H1 (cell line): Measurements from ENCODE around the gene GZMM. TPM values are rescaled to one million over a fixed set of nuclear protein-coding genes. Genes with fewer than 3 reads are reported as not detected.

Experiments used
- CTCF ChIA-PET: fragments of 300-600 bp; sonication (Branson Sonifier 250); formaldehyde crosslinking; loops from one replicate; lab custom pipeline; 2021; ENCODE audit not compliant: partially characterized antibody; lab: Charles Lee
- POLR2A ChIA-PET: fragments of 300-600 bp; sonication (Branson Sonifier 250); formaldehyde crosslinking; loops from one replicate; lab custom pipeline; 2021; ENCODE audit warnings: inconsistent platforms; ENCODE audit not compliant: partially characterized antibody; lab: Charles Lee
- DNase-seq, 2 experiments: peaks; one replicate each; pipeline versions ENCODE4 v3.0.0 to v3.0.0-alpha.2; 2010 to 2022; ENCODE audit warnings: low spot score in 2 of 2, low read depth in 1 of 2, mixed read lengths in 1 of 2
- FAIRE-seq: peaks from 2 replicates; lab custom pipeline; 2011; peaks lifted over from hg19 to GRCh38; lab: Jason Lieb, UNC
- H2AFZ ChIP-seq: 2 replicates; pipeline ENCODE4 v1.8.1; 2012; ENCODE audit warnings: low read length, inconsistent platforms
- H2AK5ac ChIP-seq: 2 replicates; pipeline ENCODE4 v1.6.1; 2013; ENCODE audit warnings: low read depth, low read length
- H2BK120ac ChIP-seq: replicated peaks from 2 replicates; pipeline ENCODE3; 2013; ENCODE audit warnings: low read depth, low read length, inconsistent platforms
- H2BK12ac ChIP-seq: 2 replicates; pipeline ENCODE4 v1.6.1; 2013; ENCODE audit warnings: low read depth, low read length
- H2BK15ac ChIP-seq: 2 replicates; pipeline ENCODE4 v1.6.1; 2013; ENCODE audit warnings: low read length
- H2BK20ac ChIP-seq: 2 replicates; pipeline ENCODE4 v1.6.1; 2013; ENCODE audit warnings: low read length
- H2BK5ac ChIP-seq: 2 replicates; pipeline ENCODE4 v1.6.1; 2013; ENCODE audit warnings: low read depth, low read length
- H3K14ac ChIP-seq: 2 replicates; pipeline ENCODE4 v1.6.1; 2013; ENCODE audit warnings: inconsistent platforms; ENCODE audit not compliant: insufficient read length
- H3K18ac ChIP-seq: 2 replicates; pipeline ENCODE4 v1.6.1; 2013; ENCODE audit warnings: low read length; ENCODE audit errors: extremely low read depth
- H3K23ac ChIP-seq: 2 replicates; pipeline ENCODE4 v1.6.1; 2013; ENCODE audit warnings: inconsistent platforms; ENCODE audit not compliant: insufficient read length
- H3K23me2 ChIP-seq: 2 replicates; pipeline ENCODE4 v1.6.1; 2013; ENCODE audit warnings: low read depth, low read length
- H3K27ac ChIP-seq: 2 replicates; pipeline ENCODE4 v1.6.1; 2011; ENCODE audit warnings: low read depth, low read length, inconsistent platforms
- H3K27me3 ChIP-seq, 4 experiments: replicated peaks in 1 of 4; 1 replicate in 1 of 4; 2 replicates in 3 of 4; pipeline versions ENCODE4 v1.6.1 to v1.8.1; 2011 to 2013; ENCODE audit warnings: low read length in 3 of 4, mild to moderate bottlenecking in 3 of 4, inconsistent platforms in 2 of 4, mixed read lengths in 2 of 4, moderate library complexity in 1 of 4; ENCODE audit not compliant: control insufficient read depth in 3 of 4, insufficient read depth in 3 of 4; ENCODE audit errors: extremely low read depth in 1 of 4
- H3K36me3 ChIP-seq, 4 experiments: 2 replicates each; pipeline versions ENCODE4 v1.6.1 to v1.8.1; 2011 to 2013; ENCODE audit warnings: mild to moderate bottlenecking in 4 of 4, low read length in 3 of 4, moderate library complexity in 2 of 4, control low read depth in 1 of 4, inconsistent platforms in 1 of 4; ENCODE audit not compliant: insufficient read depth in 4 of 4, control insufficient read depth in 2 of 4
- H3K4ac ChIP-seq: replicated peaks from 2 replicates; pipeline ENCODE3; 2013; ENCODE audit warnings: low read length, low read depth, mixed read lengths, inconsistent platforms; ENCODE audit not compliant: insufficient read length
- H3K4me1 ChIP-seq, 4 experiments: replicated peaks in 1 of 4; 1 replicate in 1 of 4; 2 replicates in 3 of 4; pipeline versions ENCODE4 v1.6.1 to v1.8.1; 2011 to 2013; ENCODE audit warnings: low read length in 3 of 4, inconsistent platforms in 2 of 4, mixed read lengths in 1 of 4; ENCODE audit not compliant: insufficient read depth in 4 of 4, control insufficient read depth in 3 of 4
- H3K4me2 ChIP-seq, 2 experiments: 2 replicates each; pipeline versions ENCODE4 v1.6.1 to v1.8.1; 2011 to 2013; ENCODE audit warnings: low read depth in 2 of 2, low read length in 2 of 2, control low read depth in 1 of 2, inconsistent platforms in 1 of 2, mild to moderate bottlenecking in 1 of 2; ENCODE audit not compliant: insufficient read depth in 1 of 2
- H3K4me3 ChIP-seq, 4 experiments: fragments of 200-600, 300-600 bp in 1 of 4; sonication (generic), shearing (Covaris generic), sonication (Bioruptor Twin) in 1 of 4; 2 replicates each; pipeline versions ENCODE4 v1.5.1 to v1.8.1; 2011 to 2016; ENCODE audit warnings: low read length in 4 of 4, low read depth in 3 of 4, control low read depth in 2 of 4, inconsistent platforms in 2 of 4, mild to moderate bottlenecking in 2 of 4, mixed read lengths in 1 of 4, moderate library complexity in 1 of 4; ENCODE audit not compliant: insufficient read depth in 2 of 4; ENCODE audit errors: extremely low read depth in 1 of 4
- H3K56ac ChIP-seq: replicated peaks from 2 replicates; pipeline ENCODE3; 2013; ENCODE audit warnings: low read depth, mild to moderate bottlenecking, mixed read lengths, low read length, inconsistent platforms; ENCODE audit not compliant: insufficient read length
- H3K79me1 ChIP-seq: 2 replicates; pipeline ENCODE4 v1.6.1; 2013; ENCODE audit warnings: low read depth, low read length, control low read depth
- H3K79me2 ChIP-seq, 2 experiments: 2 replicates each; pipeline versions ENCODE4 v1.6.1 to v1.8.1; 2012 to 2013; ENCODE audit warnings: low read length in 2 of 2, mild to moderate bottlenecking in 2 of 2, inconsistent platforms in 1 of 2; ENCODE audit not compliant: insufficient read depth in 2 of 2, control insufficient read depth in 1 of 2
- H3K9ac ChIP-seq, 4 experiments: replicated peaks in 1 of 4; 1 replicate in 1 of 4; 2 replicates in 3 of 4; pipeline versions ENCODE4 v1.6.1 to v1.8.1; 2011 to 2013; ENCODE audit warnings: low read depth in 3 of 4, low read length in 3 of 4, control low read depth in 2 of 4, mild to moderate bottlenecking in 2 of 4, moderate library complexity in 2 of 4, inconsistent platforms in 1 of 4; ENCODE audit errors: extremely low read depth in 1 of 4
- H3K9me3 ChIP-seq, 2 experiments: 2 replicates each; pipeline versions ENCODE4 v1.6.1 to v1.8.1; 2012 to 2013; ENCODE audit warnings: mild to moderate bottlenecking in 2 of 2, moderate library complexity in 2 of 2, control low read depth in 1 of 2, inconsistent platforms in 1 of 2, low read depth in 1 of 2, low read length in 1 of 2, mixed read lengths in 1 of 2; ENCODE audit not compliant: insufficient read depth in 2 of 2
- H4K20me1 ChIP-seq, 2 experiments: replicated peaks in 1 of 2; 2 replicates each; pipeline versions ENCODE3 to v1.8.1; 2011 to 2013; ENCODE audit warnings: inconsistent platforms in 2 of 2, low read length in 2 of 2, mild to moderate bottlenecking in 1 of 2; ENCODE audit not compliant: insufficient read depth in 2 of 2, control insufficient read depth in 1 of 2
- H4K5ac ChIP-seq: 2 replicates; pipeline ENCODE4 v1.6.1; 2013; ENCODE audit warnings: low read length, low read depth, mixed read lengths, inconsistent platforms; ENCODE audit not compliant: insufficient read length
- H4K8ac ChIP-seq: 2 replicates; pipeline ENCODE4 v1.8.0; 2013; ENCODE audit warnings: mild to moderate bottlenecking, moderate library complexity, low read length, inconsistent platforms; ENCODE audit not compliant: insufficient read depth; ENCODE audit errors: extremely low read depth
- H4K91ac ChIP-seq: replicated peaks from 2 replicates; pipeline ENCODE3; 2013; ENCODE audit warnings: low read length, mixed read lengths, inconsistent platforms; ENCODE audit not compliant: insufficient read length
- ATF3 ChIP-seq: IDR thresholded peaks from 2 replicates; pipeline ENCODE4 v1.6.1; 2011; ENCODE audit warnings: low read depth, mild to moderate bottlenecking, low read length; ENCODE audit not compliant: insufficient read depth
- CBX8 ChIP-seq: fragments of 300-800, 300-1000 bp; sonication (generic); IDR thresholded peaks from 2 replicates; pipeline ENCODE4 v1.7.1; 2016; ENCODE audit warnings: low read depth, low read length, borderline replicate concordance
- CEBPB ChIP-seq: IDR thresholded peaks from 2 replicates; pipeline ENCODE4 v1.6.1; 2012; ENCODE audit warnings: low read depth, low read length
- CHD2 ChIP-seq: IDR thresholded peaks from 2 replicates; pipeline ENCODE4 v1.6.1; 2012; ENCODE audit warnings: low read length, improper control_type of control experiment
- EGR1 ChIP-seq: IDR thresholded peaks from 2 replicates; pipeline ENCODE4 v1.6.1; 2011; ENCODE audit warnings: low read depth, low read length, borderline replicate concordance
- EZH2 ChIP-seq: fragments of 200-600 bp; sonication (generic); IDR thresholded peaks from 2 replicates; pipeline ENCODE4 v1.7.1; 2012; ENCODE audit warnings: low read depth, mild to moderate bottlenecking, moderate library complexity, low read length, inconsistent platforms; ENCODE audit not compliant: severe bottlenecking
- GTF2F1 ChIP-seq: IDR thresholded peaks from 2 replicates; pipeline ENCODE4 v1.6.1; 2012; ENCODE audit warnings: low read depth, low read length, improper control_type of control experiment, borderline replicate concordance
- MAFK ChIP-seq: IDR thresholded peaks from 2 replicates; pipeline ENCODE4 v1.6.1; 2012; ENCODE audit warnings: low read depth, mild to moderate bottlenecking, improper control_type of control experiment, low read length
- NRF1 ChIP-seq: IDR thresholded peaks from 2 replicates; pipeline ENCODE4 v1.6.1; 2011; ENCODE audit warnings: mild to moderate bottlenecking, low read depth, low read length, improper control_type of control experiment
- PHF8 ChIP-seq: fragments of 200-600 bp; sonication (generic); conservative IDR thresholded peaks from 2 replicates; pipeline ENCODE4 v1.7.1; 2012; ENCODE audit warnings: low read depth, mild to moderate bottlenecking, inconsistent platforms, low read length, moderate library complexity
- POLR2AphosphoS5 ChIP-seq: IDR thresholded peaks from 2 replicates; pipeline ENCODE4 v1.6.1; 2011; ENCODE audit warnings: low read depth, low read length
- SUZ12 ChIP-seq: fragments of 200-600 bp; sonication (generic); IDR thresholded peaks from 2 replicates; pipeline ENCODE4 v1.6.1; 2012; ENCODE audit warnings: mild to moderate bottlenecking, inconsistent platforms, low read length, moderate library complexity, mixed read lengths
- WGBS, 2 experiments: shearing (Covaris generic) in 1 of 2; methylation state at CpG; one replicate each; pipeline versions ENCODE4 v1.1.6 to v1.1.7; 2013 to 2015; ENCODE audit warnings: low lambda C conversion rate in 2 of 2, mixed read lengths in 2 of 2, inconsistent platforms in 1 of 2, low coverage in 1 of 2, missing lambda C conversion rate in 1 of 2; ENCODE audit not compliant: insufficient replicate concordance in 2 of 2, insufficient coverage in 1 of 2, insufficient read length in 1 of 2; ENCODE audit errors: extremely low coverage in 1 of 2, missing lambda C conversion rate in 1 of 2; 5-methylcytosine and 5-hydroxymethylcytosine counted together
- polyA plus RNA-seq, 7 experiments: library from polyadenylated mRNA; depleted of rRNA in 3 of 7; stranded (reverse) in 5 of 7; unstranded in 2 of 7; fragments of >200 nt in 5 of 7; fragments of 200-250 nt in 2 of 7; gene quantifications; 1 replicate in 5 of 7; 2 replicates in 1 of 7; 4 replicates in 1 of 7; pipeline versions ENCODE4 v1.2.1 to v1.2.3, GENCODE V29; 2011 to 2013; ENCODE audit warnings: missing spikeins in 2 of 7, mixed read lengths in 2 of 7
- total RNA-seq: library from RNA; stranded (reverse); fragmentation: NEBNext Ultra II Directional; extraction: Animal tissue kit (Norgen Biotek cat#: 25700); gene quantifications from 2 replicates; pipeline ENCODE4 v1.2.1, GENCODE V29; 2021

Gene GZMM
- total and polyA plus RNA-seq, 2 of the 8 experiments (the other 6 are each of a cell fraction or from before 2014, with no cell fraction given): 0.09 to 0.32 TPM

DNA sequence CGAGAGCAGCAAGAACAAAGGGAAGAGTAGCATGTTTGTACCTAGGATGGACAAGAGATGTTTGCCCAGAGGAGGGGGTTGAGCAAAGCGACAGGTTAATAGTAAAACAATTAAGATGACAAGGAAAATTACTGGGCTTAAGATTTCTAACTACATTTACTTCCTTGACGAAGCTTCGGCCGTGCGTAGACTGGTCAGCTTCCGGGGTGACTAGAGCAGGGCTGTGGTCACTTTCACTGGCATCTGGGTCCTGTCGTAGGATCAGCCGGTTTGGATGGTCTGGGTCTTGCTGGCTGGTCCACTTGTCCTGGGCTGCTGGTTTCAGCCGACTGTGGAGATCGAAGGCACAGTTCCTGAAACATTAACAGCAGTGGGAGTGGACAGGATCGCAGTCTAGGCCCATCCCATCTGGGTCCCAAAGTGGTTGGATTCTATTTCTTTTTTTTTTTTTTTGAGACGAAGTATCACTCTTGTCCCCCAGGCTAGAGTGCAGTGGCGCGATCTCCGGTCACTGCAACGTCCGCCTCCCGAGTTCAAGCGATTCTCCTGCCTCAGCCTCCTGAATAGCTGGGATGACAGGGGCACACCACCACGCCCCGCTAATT is 23.5 kb downstream of the GZMM start:
- H3K36me3 ChIP-seq: peaks cover 0 to 3% (median 0%) of the 10 kb centered on the region in 4 experiments; a peak in 2 of 8 replicates
- H3K56ac ChIP-seq: no peak overlapping the region
- no peak overlapping the region for H2BK5ac ChIP-seq
- H2BK12ac ChIP-seq: no peak overlapping the region
- H3K23me2 ChIP-seq: peaks cover 8% of the 10 kb centered on the region; the same call in 1 of the 2 replicates
- no peak overlapping the region for H4K8ac ChIP-seq
- H3K9me3 ChIP-seq: peaks cover 0 to 5% of the 10 kb centered on the region in 2 experiments; a peak in 1 of 4 replicates
- FAIRE-seq (no peak), DNase-seq (no peak)
- H2BK120ac ChIP-seq: no peak overlapping the region
- H3K14ac ChIP-seq: no peak overlapping the region
- H3K79me2 ChIP-seq: no peaks in the 10 kb centered on the region; a peak in 1 of 4 replicates
- H3K4me2 ChIP-seq: no peak overlapping the region
- no peak overlapping the region for H4K91ac ChIP-seq
- ChIA-PET POLR2A (interaction anchor here (1.0 to 3.2 kb wide), 6 partner anchors 10 to 46 kb away, joined by 3 to 15 read pairs (median 4); no protein-coding TSS in a partner anchor), CTCF (interaction anchor here (1.1 to 1.9 kb wide), 3 partner anchors 34 to 57 kb away, joined by 3 to 4 read pairs (median 3); no protein-coding TSS in a partner anchor)
- H3K4me1 ChIP-seq: peaks cover 0 to 6% (median 3%) of the 10 kb centered on the region in 4 experiments; a peak in 4 of 7 replicates
- no peak overlapping the region for H2AK5ac ChIP-seq
- H3K27ac ChIP-seq: no peak overlapping the region
- peaks cover 0 to 3% (median 0%) of the 10 kb centered on the region in 4 experiments; a peak in 1 of 7 replicates for H3K27me3 ChIP-seq
- no peak overlapping the region for H3K4me3 ChIP-seq
- no peak overlapping the region for H2BK20ac ChIP-seq
- H2AFZ ChIP-seq: no peak overlapping the region
- WGBS, 2 experiments: 95% methylated on average over 12 of the region's 22 CpGs; no CpG with 5 or more reads in 1 of the 2 experiments
- no peaks in the 10 kb centered on the region for H4K20me1 ChIP-seq
- no peak overlapping the region for H2BK15ac ChIP-seq
- no peak overlapping the region for H3K9ac ChIP-seq
- H3K23ac ChIP-seq: no peak overlapping the region
- no peak overlapping the region for H3K4ac ChIP-seq
- no peak overlapping the region for H4K5ac ChIP-seq
- no peak overlapping the region for H3K18ac ChIP-seq
- H3K79me1 ChIP-seq: no peaks in the 10 kb centered on the region
- no peak for TF ChIP-seq PHF8
- TF ChIP-seq CBX8: no peak
- TF ChIP-seq EGR1: no peak
- TF ChIP-seq MAFK: no peak
- no peak for TF ChIP-seq CEBPB
- no peak for TF ChIP-seq GTF2F1
- TF ChIP-seq CHD2: no peak
- TF ChIP-seq POLR2AphosphoS5: no peak
- TF ChIP-seq SUZ12: no peak
- no peak for TF ChIP-seq ATF3
- TF ChIP-seq NRF1: no peak
- TF ChIP-seq EZH2: no peak
